PC-9 (cell line): ENCODE results near the gene DDX41. TPM values are rescaled to one million over a fixed set of nuclear protein-coding genes. Genes with fewer than 3 reads are reported as not detected.

Experiments used
- BruUV-seq: library from RNA; stranded (reverse); fragments of 400-500 nt; replicated peaks from 2 replicates; lab custom pipeline; 2021; lab: Mats Ljungman, UMichigan
- CTCF ChIA-PET: fragments of 300-600 bp; sonication (Branson Sonifier 250); formaldehyde crosslinking; loops from one replicate; lab custom pipeline; 2022; ENCODE audit warnings: antibody characterized with exemption; lab: Charles Lee
- POLR2A ChIA-PET: fragments of 300-600 bp; sonication (Branson Sonifier 250); formaldehyde crosslinking; loops from one replicate; lab custom pipeline; 2022; ENCODE audit warnings: antibody characterized with exemption; ENCODE audit not compliant: unreplicated experiment; lab: Charles Lee
- DNase-seq, 2 experiments: peaks; one replicate each; pipeline versions ENCODE4 v3.0.0 to v3.0.0-alpha.2; 2015 to 2022; ENCODE audit warnings: mixed read lengths in 1 of 2
- H2AFZ ChIP-seq: fragments of 200-600 bp; sonication (generic); 2 replicates; pipeline ENCODE4 v1.8.1; 2017; ENCODE audit warnings: antibody characterized with exemption
- H3F3A ChIP-seq: fragments of 200-600 bp; sonication (generic); 2 replicates; pipeline ENCODE4 v1.8.1; 2017; ENCODE audit warnings: antibody characterized with exemption, mild to moderate bottlenecking, low read depth; ENCODE audit not compliant: insufficient read depth
- H3K27ac ChIP-seq: fragments of 200-600 bp; sonication (generic); 2 replicates; pipeline ENCODE4 v1.6.1; 2016; ENCODE audit warnings: mixed run types
- H3K27me3 ChIP-seq: fragments of 200-600 bp; sonication (generic); 2 replicates; pipeline ENCODE4 v1.6.1; 2016; ENCODE audit warnings: low read depth, mixed run types; ENCODE audit not compliant: insufficient read depth
- H3K36me3 ChIP-seq: fragments of 200-600 bp; sonication (generic); 2 replicates; pipeline ENCODE4 v1.6.1; 2016; ENCODE audit warnings: low read depth, mixed run types
- H3K4me1 ChIP-seq: fragments of 200-600 bp; sonication (generic); replicated peaks from 2 replicates; pipeline ENCODE4 v1.6.1; 2016; ENCODE audit warnings: mixed run types; ENCODE audit not compliant: insufficient read depth
- H3K4me2 ChIP-seq: fragments of 200-600 bp; sonication (generic); 2 replicates; pipeline ENCODE4 v1.6.1; 2017; ENCODE audit warnings: mixed run types
- H3K4me3 ChIP-seq: fragments of 200-600 bp; sonication (generic); 2 replicates; pipeline ENCODE4 v1.6.1; 2016; ENCODE audit warnings: mixed run types
- H3K79me2 ChIP-seq: fragments of 200-600 bp; sonication (generic); 2 replicates; pipeline ENCODE4 v1.6.1; 2017; ENCODE audit warnings: low read depth, mixed run types
- H3K9me2 ChIP-seq: fragments of 200-600 bp; sonication (generic); 2 replicates; pipeline ENCODE4 v1.8.1; 2017; ENCODE audit warnings: mild to moderate bottlenecking; ENCODE audit not compliant: insufficient read depth
- H3K9me3 ChIP-seq: fragments of 200-600 bp; sonication (generic); 2 replicates; pipeline ENCODE4 v1.8.1; 2016; ENCODE audit warnings: low read depth; ENCODE audit not compliant: insufficient read depth
- H4K20me1 ChIP-seq: fragments of 200-600 bp; sonication (generic); 2 replicates; pipeline ENCODE4 v1.8.1; 2017; ENCODE audit not compliant: insufficient read depth
- EZH2 ChIP-seq: fragments of 200-600 bp; sonication (generic); IDR thresholded peaks from 2 replicates; pipeline ENCODE4 v1.8.0; 2017; ENCODE audit warnings: antibody characterized with exemption, low read depth
- intact Hi-C: fragments of 100-400 bp; cut with micrococcal nuclease; formaldehyde crosslinking; loops from one replicate; pipeline ENCODE4 v1.10.0; 2022; ENCODE audit not compliant: unreplicated experiment
- total RNA-seq: library from RNA; stranded (reverse); gene quantifications from 2 replicates; pipeline ENCODE4 v1.2.3, GENCODE V29; 2021
- TF ChIP-seq, protein P1 (sequence below): fragments of 200-600 bp; sonication (generic); conservative IDR thresholded peaks from 2 replicates; pipeline ENCODE4 v1.6.1; 2017; ENCODE audit warnings: mixed run types, antibody characterized with exemption, mild to moderate bottlenecking, moderate library complexity

DDX41 gene
- total RNA-seq, 1 experiment from 2014 or later: 93.1 TPM

DNA sequence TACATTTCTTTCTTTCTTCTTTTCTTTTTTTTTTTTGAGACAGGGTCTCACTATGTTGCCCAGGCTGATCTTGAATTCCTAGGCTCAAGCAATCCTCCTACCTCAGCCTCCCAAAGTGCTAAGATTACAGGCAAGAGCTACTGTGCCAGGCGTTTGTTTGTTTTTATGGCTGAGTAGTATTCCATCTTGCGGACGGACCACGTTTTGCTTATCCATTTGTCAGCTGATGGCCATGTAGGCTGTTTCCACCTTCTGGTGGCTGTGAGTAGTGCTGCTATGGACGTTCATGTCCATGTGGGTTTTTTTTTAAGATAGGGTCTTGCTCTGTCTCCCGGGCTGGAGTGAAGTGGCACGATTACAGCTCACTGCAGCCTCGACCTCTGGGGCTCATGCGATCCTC, 9.6 kb downstream of the DDX41 start:
- BruUV-seq: no TSS peak
- no peaks in the 10 kb centered on the region for H3K79me2 ChIP-seq
- H3K4me2 ChIP-seq: no peak overlapping the region
- intact Hi-C loops: no loop called here
- TF ChIP-seq, protein P1, sequence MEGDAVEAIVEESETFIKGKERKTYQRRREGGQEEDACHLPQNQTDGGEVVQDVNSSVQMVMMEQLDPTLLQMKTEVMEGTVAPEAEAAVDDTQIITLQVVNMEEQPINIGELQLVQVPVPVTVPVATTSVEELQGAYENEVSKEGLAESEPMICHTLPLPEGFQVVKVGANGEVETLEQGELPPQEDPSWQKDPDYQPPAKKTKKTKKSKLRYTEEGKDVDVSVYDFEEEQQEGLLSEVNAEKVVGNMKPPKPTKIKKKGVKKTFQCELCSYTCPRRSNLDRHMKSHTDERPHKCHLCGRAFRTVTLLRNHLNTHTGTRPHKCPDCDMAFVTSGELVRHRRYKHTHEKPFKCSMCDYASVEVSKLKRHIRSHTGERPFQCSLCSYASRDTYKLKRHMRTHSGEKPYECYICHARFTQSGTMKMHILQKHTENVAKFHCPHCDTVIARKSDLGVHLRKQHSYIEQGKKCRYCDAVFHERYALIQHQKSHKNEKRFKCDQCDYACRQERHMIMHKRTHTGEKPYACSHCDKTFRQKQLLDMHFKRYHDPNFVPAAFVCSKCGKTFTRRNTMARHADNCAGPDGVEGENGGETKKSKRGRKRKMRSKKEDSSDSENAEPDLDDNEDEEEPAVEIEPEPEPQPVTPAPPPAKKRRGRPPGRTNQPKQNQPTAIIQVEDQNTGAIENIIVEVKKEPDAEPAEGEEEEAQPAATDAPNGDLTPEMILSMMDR: peak; percentile 53
- TF ChIP-seq EZH2: no peak
- H2AFZ ChIP-seq: no peak overlapping the region
- H3K9me3 ChIP-seq: no peaks in the 10 kb centered on the region
- H3K9me2 ChIP-seq: no peaks in the 10 kb centered on the region
- ChIA-PET CTCF (interaction anchor here (0.6 to 1.2 kb wide), 2 partner anchors 11 to 690 kb away, joined by 3 read pairs; no protein-coding TSS in a partner anchor), POLR2A (no interaction called here)
- DNase-seq: no peak
- no peak overlapping the region for H3K4me3 ChIP-seq
- H3K27ac ChIP-seq: no peak overlapping the region
- H3K27me3 ChIP-seq: no peaks in the 10 kb centered on the region
- H3K4me1 ChIP-seq: no peaks in the 10 kb centered on the region
- H3K36me3 ChIP-seq: no peaks in the 10 kb centered on the region
- H4K20me1 ChIP-seq: no peaks in the 10 kb centered on the region
- H3F3A ChIP-seq: no peaks in the 10 kb centered on the region

DNA sequence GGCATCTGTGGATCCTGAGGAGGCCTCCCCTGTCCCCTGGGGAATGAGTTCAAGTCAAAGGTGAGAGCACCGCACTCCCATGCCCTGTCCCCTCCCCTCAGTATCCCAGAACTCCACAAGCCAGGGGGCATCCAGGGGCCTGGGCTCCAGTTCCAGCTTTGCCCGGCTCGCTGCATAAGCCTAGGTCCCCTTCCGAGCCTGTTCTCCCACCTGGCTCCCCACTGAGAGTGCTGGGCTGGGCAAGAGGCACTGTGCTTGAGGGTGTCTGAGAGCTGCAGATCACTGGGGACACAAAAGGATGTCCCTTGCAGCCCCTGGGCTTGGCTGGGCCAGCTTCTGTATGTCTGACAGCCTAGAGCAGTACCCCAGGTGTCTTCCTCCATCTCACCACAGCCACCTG, 11.7 kb downstream of the DDX41 start:
- H3K4me2 ChIP-seq: no peak overlapping the region
- no peaks in the 10 kb centered on the region for H4K20me1 ChIP-seq
- no peak for DNase-seq
- peaks cover 12% of the 10 kb centered on the region; the same call in 1 of the 2 replicates for H3F3A ChIP-seq
- ChIA-PET POLR2A (no interaction called here), CTCF (no interaction called here)
- no peaks in the 10 kb centered on the region for H3K9me3 ChIP-seq
- H3K36me3 ChIP-seq: no peaks in the 10 kb centered on the region
- no peak for TF ChIP-seq EZH2
- TF ChIP-seq, protein P1: no peak
- intact Hi-C loops: no loop called here
- H3K4me3 ChIP-seq: no peak overlapping the region
- H2AFZ ChIP-seq: no peak overlapping the region
- BruUV-seq: no TSS peak
- H3K79me2 ChIP-seq: no peaks in the 10 kb centered on the region
- no peaks in the 10 kb centered on the region for H3K27me3 ChIP-seq
- H3K9me2 ChIP-seq: no peaks in the 10 kb centered on the region
- H3K27ac ChIP-seq: no peak overlapping the region
- H3K4me1 ChIP-seq: no peaks in the 10 kb centered on the region

DNA sequence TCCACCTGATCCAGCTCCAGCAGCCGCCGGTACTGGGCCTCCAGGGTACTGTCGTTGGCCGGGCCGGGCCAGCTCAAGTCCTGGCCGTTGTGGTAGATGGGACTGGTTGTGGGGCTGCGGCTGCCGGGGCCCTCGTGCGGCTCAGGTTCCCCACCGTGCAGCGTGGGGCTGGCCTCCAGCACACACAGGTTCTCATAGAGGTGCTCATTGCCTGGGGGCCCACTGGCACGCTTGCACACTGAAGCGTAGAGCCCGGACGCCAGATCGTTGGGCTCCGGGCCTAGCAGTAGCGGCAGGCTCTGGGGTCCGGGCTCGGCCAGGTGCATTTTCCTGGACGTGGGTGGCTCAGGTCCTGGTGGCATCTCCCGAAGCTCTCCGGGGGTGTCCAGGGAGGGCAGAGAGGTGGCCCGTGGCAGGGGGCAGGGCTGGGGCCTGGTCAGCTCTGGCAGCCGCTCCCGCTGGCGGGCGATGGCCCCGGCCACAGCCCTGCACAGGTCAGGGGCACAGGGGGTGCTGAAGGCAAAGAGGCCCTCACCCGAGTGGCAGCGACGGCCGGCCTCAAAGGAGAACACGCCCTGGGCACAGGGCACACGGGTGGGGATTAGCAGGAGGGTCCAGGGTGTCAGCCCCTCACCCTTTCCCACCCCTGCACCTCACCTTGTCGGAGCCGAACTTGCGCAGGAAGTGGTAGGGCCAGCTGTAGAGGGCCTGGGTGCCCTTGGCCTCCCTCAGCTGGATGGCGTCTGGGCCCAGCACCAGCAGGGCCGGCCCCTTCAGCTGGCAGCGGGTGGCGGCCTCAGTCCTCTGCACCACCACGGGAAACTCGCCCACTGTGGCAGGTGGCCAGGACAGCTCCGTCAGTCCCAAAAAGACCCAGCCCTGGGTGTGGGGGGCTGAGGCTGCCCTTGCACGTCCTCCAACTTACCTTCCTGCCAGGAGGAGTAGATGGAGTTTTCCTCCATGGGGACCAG, 12.4 kb downstream of the DDX41 start:
- Histone ChIP-seq H4K20me1 (no peaks in the 10 kb centered on the region), H3F3A (peaks cover 12% of the 10 kb centered on the region; the same call in 1 of the 2 replicates), H3K4me2 (no peak overlapping the region), H3K27me3 (no peaks in the 10 kb centered on the region), H3K79me2 (no peaks in the 10 kb centered on the region), H3K4me3 (no peak overlapping the region), H3K9me3 (no peaks in the 10 kb centered on the region), H3K9me2 (no peaks in the 10 kb centered on the region), H3K36me3 (no peaks in the 10 kb centered on the region), H3K4me1 (no peaks in the 10 kb centered on the region), H3K27ac (no peak overlapping the region), H2AFZ (no peak overlapping the region)
- TF ChIP-seq, protein P1: no peak
- no peak for TF ChIP-seq EZH2
- no TSS peak for BruUV-seq
- ChIA-PET CTCF (no interaction called here), POLR2A (no interaction called here)
- intact Hi-C loops: no loop called here
- DNase-seq: no peak
